Caco-2 (cell line): ENCODE data around the gene SPPL2B. TPM values are rescaled to one million over a fixed set of nuclear protein-coding genes. Genes with fewer than 3 reads are reported as not detected.

ENCODE experiments used
- BruUV-seq: library from RNA; stranded (reverse); fragments of 400-500 nt; replicated peaks from 2 replicates; lab custom pipeline; 2021; lab: Mats Ljungman, UMichigan
- CTCF ChIA-PET: fragments of 300-600 bp; sonication (Branson Sonifier 250); formaldehyde crosslinking; loops from one replicate; lab custom pipeline; 2022; ENCODE audit warnings: antibody characterized with exemption; lab: Charles Lee
- POLR2A ChIA-PET: fragments of 300-600 bp; sonication (Branson Sonifier 250); formaldehyde crosslinking; loops from one replicate; lab custom pipeline; 2022; ENCODE audit warnings: antibody characterized with exemption; lab: Charles Lee
- DNase-seq, 2 experiments: peaks; one replicate each; pipeline versions ENCODE4 v3.0.0 to v3.0.0-alpha.2; 2020 to 2022
- H3K27me3 ChIP-seq: replicated peaks from 2 replicates; pipeline ENCODE4 v1.6.0; 2011; ENCODE audit warnings: low read length; ENCODE audit not compliant: control insufficient read depth, insufficient read depth
- H3K36me3 ChIP-seq: 2 replicates; pipeline ENCODE4 v1.5.1; 2011; ENCODE audit warnings: low read length; ENCODE audit not compliant: control insufficient read depth, insufficient read depth
- H3K4me1 ChIP-seq: fragments of 250-450 bp; sonication (Bioruptor Pico); 2 replicates; pipeline ENCODE4 v1.5.1; 2020; ENCODE audit warnings: mild to moderate bottlenecking
- H3K4me3 ChIP-seq: 2 replicates; pipeline ENCODE4 v1.5.1; 2011; ENCODE audit warnings: low read depth, mild to moderate bottlenecking, control low read depth, low read length
- H3K9me3 ChIP-seq: fragments of 250-450 bp; sonication (Bioruptor Pico); 2 replicates; pipeline ENCODE4 v1.5.1; 2020; ENCODE audit warnings: mild to moderate bottlenecking, moderate library complexity
- H3K27ac Mint-ChIP-seq: one replicate; pipeline ENCODE4 v1.8.0; 2022; ENCODE audit warnings: mixed read lengths; ENCODE audit not compliant: unreplicated experiment
- H3K27me3 Mint-ChIP-seq: one replicate; pipeline ENCODE4 v1.8.0; 2022; ENCODE audit warnings: mixed read lengths; ENCODE audit not compliant: insufficient read depth, unreplicated experiment
- H3K36me3 Mint-ChIP-seq: one replicate; pipeline ENCODE4 v1.8.0; 2022; ENCODE audit warnings: mild to moderate bottlenecking, mixed read lengths; ENCODE audit not compliant: insufficient read depth, unreplicated experiment
- H3K4me1 Mint-ChIP-seq: one replicate; pipeline ENCODE4 v1.8.0; 2022; ENCODE audit warnings: low read depth, mixed read lengths; ENCODE audit not compliant: unreplicated experiment
- H3K4me3 Mint-ChIP-seq: one replicate; pipeline ENCODE4 v1.8.0; 2022; ENCODE audit warnings: mild to moderate bottlenecking, moderate library complexity, mixed read lengths; ENCODE audit not compliant: unreplicated experiment
- H3K9me3 Mint-ChIP-seq: one replicate; pipeline ENCODE4 v1.8.0; 2022; ENCODE audit warnings: mixed read lengths; ENCODE audit not compliant: unreplicated experiment
- intact Hi-C: fragments of 100-400 bp; cut with micrococcal nuclease; formaldehyde crosslinking; loops from one replicate; pipeline ENCODE4 v1.10.0; 2022; ENCODE audit not compliant: unreplicated experiment
- total RNA-seq: library from RNA; stranded (reverse); gene quantifications from 2 replicates; pipeline ENCODE4 v1.2.3, GENCODE V29; 2022
- TF ChIP-seq, protein P1 (sequence below), 2 experiments: fragments of 200-600 bp in 1 of 2; IDR thresholded peaks; 1 replicate in 1 of 2; 2 replicates in 1 of 2; pipeline versions ENCODE4 v1.5.1 to v1.8.0; 2011 to 2022; ENCODE audit warnings: antibody characterized with exemption in 1 of 2, control low read depth in 1 of 2, inconsistent platforms in 1 of 2, low read depth in 1 of 2, low read length in 1 of 2, mild to moderate bottlenecking in 1 of 2, moderate library complexity in 1 of 2; ENCODE audit not compliant: insufficient read depth in 1 of 2, severe bottlenecking in 1 of 2, unreplicated experiment in 1 of 2

Gene SPPL2B
- total RNA-seq, 1 experiment from 2014 or later, result 92.3 TPM

DNA sequence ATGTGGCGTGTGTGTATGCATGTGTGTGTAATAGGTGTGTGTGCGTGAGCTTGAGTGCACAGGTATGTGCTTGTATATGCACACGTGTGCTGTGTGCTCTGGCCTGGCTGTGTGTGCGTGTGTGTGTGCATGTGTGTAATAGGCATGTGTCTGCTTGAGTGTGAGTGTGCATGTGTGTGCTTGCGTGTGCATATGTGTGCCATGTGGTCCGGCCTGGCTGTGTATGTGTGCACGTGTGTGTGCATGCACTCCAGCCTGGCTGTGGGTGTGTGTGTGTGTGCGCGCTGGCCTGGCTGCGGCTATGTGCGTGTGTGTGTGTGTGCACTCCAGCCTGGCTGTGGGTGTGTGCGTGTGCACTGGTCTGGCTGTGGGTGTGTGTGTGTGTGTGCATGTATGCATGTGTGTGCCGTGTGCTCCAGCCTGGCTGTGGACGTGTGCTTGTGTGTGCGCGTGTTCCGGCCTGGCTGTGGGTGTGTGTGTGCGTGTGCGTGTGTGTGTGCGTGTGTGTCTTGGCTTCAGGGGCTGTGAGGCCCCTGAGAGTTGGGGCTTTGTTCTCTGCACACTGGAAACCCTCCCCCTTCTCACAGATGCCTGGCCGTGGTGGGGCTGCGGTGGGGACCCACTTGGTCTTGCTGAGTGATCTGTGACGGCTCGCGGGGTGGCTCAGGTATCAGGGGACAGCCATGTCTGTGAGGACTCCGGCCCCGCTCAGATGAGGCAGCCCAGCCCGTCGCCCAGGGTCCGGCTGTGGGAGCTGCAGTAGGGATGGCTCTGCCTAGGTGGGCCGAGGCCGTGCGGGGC, 8.2 kb downstream of the SPPL2B start:
- Mint-ChIP-seq H3K4me1 (peaks cover 25% of the 10 kb centered on the region), H3K27ac (peak overlapping the region; percentile 85), H3K27me3 (no peaks in the 10 kb centered on the region), H3K36me3 (peaks cover 19% of the 10 kb centered on the region), H3K4me3 (no peak overlapping the region), H3K9me3 (no peaks in the 10 kb centered on the region)
- Histone ChIP-seq H3K4me1 (peaks cover 32% of the 10 kb centered on the region), H3K36me3 (peaks cover 4% of the 10 kb centered on the region), H3K4me3 (no peak overlapping the region), H3K27me3 (no peaks in the 10 kb centered on the region), H3K9me3 (peaks cover 2% of the 10 kb centered on the region; the same call in 1 of the 2 replicates)
- intact Hi-C loops, result no loop called here
- CTCF ChIA-PET, result no interaction called here
- DNase-seq, result no peak
- TF ChIP-seq, protein P1, sequence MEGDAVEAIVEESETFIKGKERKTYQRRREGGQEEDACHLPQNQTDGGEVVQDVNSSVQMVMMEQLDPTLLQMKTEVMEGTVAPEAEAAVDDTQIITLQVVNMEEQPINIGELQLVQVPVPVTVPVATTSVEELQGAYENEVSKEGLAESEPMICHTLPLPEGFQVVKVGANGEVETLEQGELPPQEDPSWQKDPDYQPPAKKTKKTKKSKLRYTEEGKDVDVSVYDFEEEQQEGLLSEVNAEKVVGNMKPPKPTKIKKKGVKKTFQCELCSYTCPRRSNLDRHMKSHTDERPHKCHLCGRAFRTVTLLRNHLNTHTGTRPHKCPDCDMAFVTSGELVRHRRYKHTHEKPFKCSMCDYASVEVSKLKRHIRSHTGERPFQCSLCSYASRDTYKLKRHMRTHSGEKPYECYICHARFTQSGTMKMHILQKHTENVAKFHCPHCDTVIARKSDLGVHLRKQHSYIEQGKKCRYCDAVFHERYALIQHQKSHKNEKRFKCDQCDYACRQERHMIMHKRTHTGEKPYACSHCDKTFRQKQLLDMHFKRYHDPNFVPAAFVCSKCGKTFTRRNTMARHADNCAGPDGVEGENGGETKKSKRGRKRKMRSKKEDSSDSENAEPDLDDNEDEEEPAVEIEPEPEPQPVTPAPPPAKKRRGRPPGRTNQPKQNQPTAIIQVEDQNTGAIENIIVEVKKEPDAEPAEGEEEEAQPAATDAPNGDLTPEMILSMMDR (IDR thresholded peaks at IDR 0.05; ENCODE audit: insufficient read depth in 1 of 2, low read depth in 1 of 2, low read length in 1 of 2, severe bottlenecking in 1 of 2, unreplicated experiment in 1 of 2), result no peak
- POLR2A ChIA-PET, result no interaction called here
- BruUV-seq, result no TSS peak

DNA sequence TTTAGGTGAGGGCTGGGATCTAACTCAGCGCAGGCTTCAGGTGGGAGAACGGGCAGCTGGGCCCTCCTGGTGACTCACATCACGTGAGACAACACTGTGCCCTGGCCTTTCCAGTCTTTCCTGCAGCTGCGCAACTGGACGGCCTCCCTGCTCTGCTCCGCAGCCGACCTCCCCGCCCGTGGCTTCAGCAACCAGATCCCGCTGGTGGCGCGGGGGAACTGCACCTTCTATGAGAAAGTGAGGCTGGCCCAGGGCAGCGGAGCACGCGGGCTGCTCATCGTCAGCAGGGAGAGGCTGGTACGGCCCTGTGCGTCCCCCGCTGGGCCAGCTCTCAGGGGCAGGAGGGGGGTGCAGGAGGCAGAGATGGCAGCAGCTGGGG, 8.8 kb downstream of the SPPL2B start:
- BruUV-seq, result no TSS peak
- H3K36me3 ChIP-seq, result peaks cover 4% of the 10 kb centered on the region
- H3K27me3 Mint-ChIP-seq, result no peaks in the 10 kb centered on the region
- peaks cover 2% of the 10 kb centered on the region; the same call in 1 of the 2 replicates for H3K9me3 ChIP-seq
- H3K27me3 ChIP-seq, result no peaks in the 10 kb centered on the region
- no peaks in the 10 kb centered on the region for H3K9me3 Mint-ChIP-seq
- peaks cover 25% of the 10 kb centered on the region for H3K36me3 Mint-ChIP-seq
- peak overlapping the region; percentile 85 for H3K27ac Mint-ChIP-seq
- H3K4me1 Mint-ChIP-seq, result peaks cover 25% of the 10 kb centered on the region
- ChIA-PET CTCF (no interaction called here), POLR2A (no interaction called here)
- no peak overlapping the region for H3K4me3 ChIP-seq
- DNase-seq, result peak; percentile 64 to 77
- intact Hi-C loops, result no loop called here
- peaks cover 32% of the 10 kb centered on the region for H3K4me1 ChIP-seq
- TF ChIP-seq, protein P1 (IDR thresholded peaks at IDR 0.05; ENCODE audit: insufficient read depth in 1 of 2, low read depth in 1 of 2, low read length in 1 of 2, severe bottlenecking in 1 of 2, unreplicated experiment in 1 of 2), result peak; percentile 17 to 18
- no peak overlapping the region for H3K4me3 Mint-ChIP-seq

DNA sequence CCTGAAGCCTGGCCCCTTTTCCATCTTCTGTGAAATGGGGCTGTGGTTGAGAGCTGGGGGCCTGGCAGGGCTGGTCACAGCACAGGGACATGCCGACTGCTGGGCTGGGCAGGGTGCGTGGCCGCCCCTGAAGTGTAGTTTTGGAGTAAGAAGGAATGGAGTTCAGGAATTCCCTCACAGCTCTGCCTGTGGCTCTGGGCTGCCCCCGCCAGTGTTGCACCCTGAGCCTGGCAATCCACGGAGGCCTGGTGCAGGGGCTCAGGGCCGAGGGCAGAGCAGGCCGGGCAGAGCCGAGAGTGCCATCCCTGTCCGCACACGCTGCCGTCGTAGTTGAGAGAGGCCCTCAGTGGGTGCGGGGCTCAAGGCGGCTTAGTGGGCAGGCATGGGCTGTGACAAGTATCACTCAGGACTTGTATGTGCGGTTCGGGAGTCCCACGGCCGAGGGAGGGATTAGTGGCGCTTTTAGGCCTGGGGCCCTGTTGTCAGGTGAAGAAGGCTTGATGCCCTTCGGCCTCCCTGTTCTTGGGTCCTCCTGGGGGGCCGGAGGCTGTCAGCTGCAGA, 9.7 kb downstream of the SPPL2B start:
- ChIA-PET CTCF (interaction anchor here (0.6 kb wide), 1 partner anchor 39 kb away, joined by 4 read pairs; no protein-coding TSS in a partner anchor), POLR2A (interaction anchor here (0.6 kb wide), 1 partner anchor 174 kb away, joined by 8 read pairs; no protein-coding TSS in a partner anchor)
- Mint-ChIP-seq H3K27me3 (no peaks in the 10 kb centered on the region), H3K4me3 (no peak overlapping the region), H3K9me3 (no peaks in the 10 kb centered on the region), H3K4me1 (peaks cover 25% of the 10 kb centered on the region), H3K36me3 (peaks cover 28% of the 10 kb centered on the region), H3K27ac (peak overlapping the region; percentile 85)
- no peak overlapping the region for H3K4me3 ChIP-seq
- TF ChIP-seq, protein P1 (IDR thresholded peaks at IDR 0.05; ENCODE audit: insufficient read depth in 1 of 2, low read depth in 1 of 2, low read length in 1 of 2, severe bottlenecking in 1 of 2, unreplicated experiment in 1 of 2), result no peak
- peaks cover 4% of the 10 kb centered on the region for H3K36me3 ChIP-seq
- H3K27me3 ChIP-seq, result no peaks in the 10 kb centered on the region
- no peak for DNase-seq
- BruUV-seq, result TSS peak; percentile 9
- peaks cover 2% of the 10 kb centered on the region; the same call in 1 of the 2 replicates for H3K9me3 ChIP-seq
- intact Hi-C loops, result no loop called here
- H3K4me1 ChIP-seq, result peaks cover 39% of the 10 kb centered on the region
